K562 (cell line): ENCODE data around the gene ATP1A3. TPM values are rescaled to one million over a fixed set of nuclear protein-coding genes. Genes with fewer than 3 reads are reported as not detected.
A peak's percentile ranks its signal among the peaks of the same experiment; 100 is the strongest.

Source experiments
- GTF2A2 ChIP-seq: IDR thresholded peaks from 2 replicates; pipeline ENCODE4 v1.6.1; 2016; ENCODE audit warnings: mild to moderate bottlenecking, missing genetic modification characterization, missing compliant biosample characterization
- HNRNPUL1 ChIP-seq: fragments of 200-400 bp; formaldehyde crosslinking; IDR thresholded peaks from 2 replicates; pipeline ENCODE4 v1.6.1; 2017; ENCODE audit warnings: low read length
- KLF1 ChIP-seq: fragments of 450-650 bp; IDR thresholded peaks from 2 replicates; pipeline ENCODE4 v1.6.1; 2016; ENCODE audit warnings: missing genetic modification characterization, missing compliant biosample characterization
- MTA1 ChIP-seq: fragments of 450-650 bp; IDR thresholded peaks from 2 replicates; pipeline ENCODE4 v1.6.1; 2017; ENCODE audit warnings: borderline replicate concordance
- NFATC3 ChIP-seq: fragments of 450-650 bp; IDR thresholded peaks from 2 replicates; pipeline ENCODE4 v1.6.1; 2017; ENCODE audit warnings: mild to moderate bottlenecking
- NONO ChIP-seq, 2 experiments: fragments of 200-400 bp in 1 of 2; fragments of 450-650 bp in 1 of 2; formaldehyde crosslinking in 1 of 2; IDR thresholded peaks; 2 replicates each; pipeline ENCODE4 v1.6.1; 2017; ENCODE audit warnings: low read depth in 2 of 2, mild to moderate bottlenecking in 2 of 2, moderate library complexity in 2 of 2, low read length in 1 of 2
- NR2F6 ChIP-seq: fragments of 450-650 bp; formaldehyde crosslinking; IDR thresholded peaks from 2 replicates; pipeline ENCODE4 v1.4.0; 2020; ENCODE audit warnings: mild to moderate bottlenecking
- PCBP1 ChIP-seq: fragments of 200-400 bp; formaldehyde crosslinking; IDR thresholded peaks from 2 replicates; pipeline ENCODE4 v1.6.1; 2018; ENCODE audit warnings: mild to moderate bottlenecking, low read depth, low read length; ENCODE audit not compliant: poor library complexity, severe bottlenecking
- RREB1 ChIP-seq: fragments of 250-450 bp; sonication (Bioruptor Pico); IDR thresholded peaks from 2 replicates; pipeline ENCODE4 v1.4.0; 2020
- SIN3A ChIP-seq, 2 experiments: fragments of 150-350 bp in 1 of 2; IDR thresholded peaks; 2 replicates each; pipeline ENCODE4 v1.6.1; 2011 to 2016; ENCODE audit warnings: borderline replicate concordance in 2 of 2, low read depth in 2 of 2, low read length in 2 of 2, mild to moderate bottlenecking in 2 of 2, moderate library complexity in 2 of 2; ENCODE audit not compliant: control insufficient read depth in 1 of 2
- SMAD1 ChIP-seq: fragments of 150-350 bp; IDR thresholded peaks from 2 replicates; pipeline ENCODE4 v1.6.1; 2014; ENCODE audit warnings: low read length, low read depth; ENCODE audit not compliant: partially characterized antibody
- SNIP1 ChIP-seq: fragments of 450-650 bp; IDR thresholded peaks from 2 replicates; pipeline ENCODE4 v1.7.1; 2017; ENCODE audit warnings: low read depth, mild to moderate bottlenecking
- SUPT5H ChIP-seq: fragments of 450-650 bp; IDR thresholded peaks from 2 replicates; pipeline ENCODE4 v1.6.1; 2016
- ZBTB7A ChIP-seq: IDR thresholded peaks from 2 replicates; pipeline ENCODE4 v1.6.1; 2011; ENCODE audit warnings: low read depth, mild to moderate bottlenecking, low read length, moderate library complexity, borderline replicate concordance; ENCODE audit not compliant: control insufficient read depth
- ZNF133 ChIP-seq: fragments of 250-450 bp; sonication (Bioruptor Pico); IDR thresholded peaks from 2 replicates; pipeline ENCODE4 v1.4.0; 2020; ENCODE audit warnings: mild to moderate bottlenecking
- ZNF23 ChIP-seq: fragments of 250-450 bp; sonication (Bioruptor Pico); IDR thresholded peaks from 2 replicates; pipeline ENCODE4 v1.4.0; 2020; ENCODE audit warnings: mild to moderate bottlenecking
- ZNF280B ChIP-seq: fragments of 250-450 bp; sonication (Bioruptor Pico); IDR thresholded peaks from 2 replicates; pipeline ENCODE4 v1.5.1; 2021; ENCODE audit warnings: mild to moderate bottlenecking
- ZNF584 ChIP-seq: fragments of 200-800 bp; sonication (Bioruptor generic); IDR thresholded peaks from 2 replicates; pipeline ENCODE4 v1.6.1; 2016; ENCODE audit warnings: low read depth, mild to moderate bottlenecking, missing genetic modification characterization, missing compliant biosample characterization
- ZNF740 ChIP-seq, 3 experiments: fragments of 200-800 bp in 1 of 3; sonication (Bioruptor generic) in 1 of 3; sonication (generic) in 1 of 3; formaldehyde crosslinking in 1 of 3; IDR thresholded peaks; 2 replicates each; pipeline versions ENCODE4 v1.6.1 to v1.8.0; 2016 to 2022; ENCODE audit warnings: mild to moderate bottlenecking in 2 of 3, missing compliant biosample characterization in 2 of 3, missing genetic modification characterization in 2 of 3, missing genetic modification reagents in 1 of 3
- ZSCAN29 ChIP-seq: fragments of 450-650 bp; IDR thresholded peaks from 2 replicates; pipeline ENCODE4 v1.6.1; 2017
- polyA plus RNA-seq, 8 experiments: library from polyadenylated mRNA; depleted of rRNA in 4 of 8; stranded (reverse) in 5 of 8; unstranded in 3 of 8; fragments of >200 nt; fragmentation: Nextera tagmentation in 2 of 8; fragmentation: Illumina TruSeq in 1 of 8; extraction: Ambion mirVana in 2 of 8; extraction: Trizol in 1 of 8; gene quantifications; 2 replicates each; pipeline versions ENCODE4 v1.2.1 to v1.2.3, GENCODE V29; 2011 to 2014; ENCODE audit warnings: inconsistent platforms in 1 of 8, missing spikeins in 1 of 8
- total RNA-seq, 7 experiments: library from RNA; depleted of rRNA in 6 of 7; stranded (reverse); fragments of >200 nt in 6 of 7; fragmentation: Illumina TruSeq in 2 of 7; extraction: Trizol in 2 of 7; gene quantifications; 2 replicates each; pipeline versions ENCODE4 v1.2.1 to v1.2.3, GENCODE V29; 2011 to 2021; ENCODE audit warnings: low replicate concordance in 1 of 7

The ATP1A3 gene
- total and polyA plus RNA-seq, 9 of the 15 experiments (the other 6 are each of a cell fraction or from before 2014, with no cell fraction given) = 0.03 to 1.0 (median 0.17) TPM; not detected in 3

DNA sequence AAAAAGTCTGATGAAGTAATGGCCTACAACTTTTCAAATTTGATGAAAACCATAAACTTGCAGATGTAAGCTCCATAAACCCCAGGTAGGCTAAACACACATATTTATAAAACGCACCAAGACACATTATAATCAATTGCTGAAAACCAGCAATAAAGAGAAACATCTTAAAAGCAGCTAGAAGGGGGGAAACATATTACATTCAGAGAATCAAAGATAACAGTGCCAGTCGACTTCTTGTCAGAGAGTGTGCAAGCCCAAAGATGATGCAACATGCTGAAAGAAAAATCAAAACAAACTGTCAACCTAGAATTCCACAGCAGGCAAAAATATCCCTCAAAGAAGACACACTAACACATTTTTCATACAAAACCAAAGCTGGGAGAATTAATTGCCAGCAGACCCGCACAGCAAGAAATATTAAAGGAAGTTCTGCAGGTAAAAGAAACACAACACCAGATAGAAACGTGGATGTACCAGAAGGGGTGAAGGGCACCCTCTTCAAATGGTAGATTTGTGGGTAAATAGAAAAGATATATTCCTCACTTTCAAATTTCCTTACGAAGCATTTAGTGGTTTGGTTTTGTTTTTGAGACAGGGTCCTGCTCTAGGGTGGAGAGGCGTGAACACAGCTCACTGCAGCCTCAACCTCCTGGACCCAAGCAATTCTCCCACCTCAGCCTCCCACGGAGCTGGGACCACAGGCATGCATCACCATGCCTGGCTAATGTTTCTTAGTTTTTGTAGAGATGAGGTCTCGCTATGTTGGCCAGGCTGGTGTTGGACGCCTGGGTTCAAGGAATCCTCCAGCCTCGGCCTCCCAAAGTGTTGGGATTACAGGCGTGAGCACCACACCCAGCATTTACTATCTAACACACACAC lies 16.5 kb upstream of the ATP1A3 start (continued):
- TF ChIP-seq RREB1 = peak; percentile 67; the same call in 1 of the 2 replicates
- no peak for TF ChIP-seq NONO (IDR thresholded peaks at IDR 0.05; ENCODE audit: low read depth in 2 of 2, low read length in 1 of 2)
- TF ChIP-seq ZNF133 (CRISPR knock-in tag) = no peak
- no peak for TF ChIP-seq PCBP1
- no peak for TF ChIP-seq ZSCAN29
- no peak for TF ChIP-seq KLF1 (tag)
- TF ChIP-seq ZNF23 (CRISPR knock-in tag) = no peak
- no peak for TF ChIP-seq ZNF280B (CRISPR knock-in tag)
- peak; percentile 77 for TF ChIP-seq ZNF584
- TF ChIP-seq SUPT5H = no peak
- TF ChIP-seq ZNF740 (CRISPR knock-in tag; IDR thresholded peaks at IDR 0.05) = no peak
- TF ChIP-seq ZNF740 (tag; IDR thresholded peaks at IDR 0.05) = no peak; a peak in 1 of 4 replicates
- no peak for TF ChIP-seq NFATC3
- no peak for TF ChIP-seq SIN3A (IDR thresholded peaks at IDR 0.05; ENCODE audit: borderline replicate concordance in 2 of 2, control insufficient read depth in 1 of 2, low read depth in 2 of 2, low read length in 2 of 2)
- TF ChIP-seq HNRNPUL1 = no peak
- TF ChIP-seq MTA1 = 0 out of 2 replicates have a peak, but pooled peaks have one; percentile 58
- TF ChIP-seq NR2F6 (CRISPR knock-in tag) = no peak
- no peak for TF ChIP-seq GTF2A2 (tag)
- no peak for TF ChIP-seq ZBTB7A
- no peak for TF ChIP-seq SNIP1
- TF ChIP-seq SMAD1 = no peak
